Fibroblast of skin of left biceps (primary cell): ENCODE results near the gene TYMP.

Source experiments
- DNase-seq, 2 experiments: peaks; one replicate each; pipeline ENCODE4 v3.0.0-alpha.2; 2013; ENCODE audit warnings: low read depth in 2 of 2

The TYMP gene, protein sequence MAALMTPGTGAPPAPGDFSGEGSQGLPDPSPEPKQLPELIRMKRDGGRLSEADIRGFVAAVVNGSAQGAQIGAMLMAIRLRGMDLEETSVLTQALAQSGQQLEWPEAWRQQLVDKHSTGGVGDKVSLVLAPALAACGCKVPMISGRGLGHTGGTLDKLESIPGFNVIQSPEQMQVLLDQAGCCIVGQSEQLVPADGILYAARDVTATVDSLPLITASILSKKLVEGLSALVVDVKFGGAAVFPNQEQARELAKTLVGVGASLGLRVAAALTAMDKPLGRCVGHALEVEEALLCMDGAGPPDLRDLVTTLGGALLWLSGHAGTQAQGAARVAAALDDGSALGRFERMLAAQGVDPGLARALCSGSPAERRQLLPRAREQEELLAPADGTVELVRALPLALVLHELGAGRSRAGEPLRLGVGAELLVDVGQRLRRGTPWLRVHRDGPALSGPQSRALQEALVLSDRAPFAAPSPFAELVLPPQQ

DNA sequence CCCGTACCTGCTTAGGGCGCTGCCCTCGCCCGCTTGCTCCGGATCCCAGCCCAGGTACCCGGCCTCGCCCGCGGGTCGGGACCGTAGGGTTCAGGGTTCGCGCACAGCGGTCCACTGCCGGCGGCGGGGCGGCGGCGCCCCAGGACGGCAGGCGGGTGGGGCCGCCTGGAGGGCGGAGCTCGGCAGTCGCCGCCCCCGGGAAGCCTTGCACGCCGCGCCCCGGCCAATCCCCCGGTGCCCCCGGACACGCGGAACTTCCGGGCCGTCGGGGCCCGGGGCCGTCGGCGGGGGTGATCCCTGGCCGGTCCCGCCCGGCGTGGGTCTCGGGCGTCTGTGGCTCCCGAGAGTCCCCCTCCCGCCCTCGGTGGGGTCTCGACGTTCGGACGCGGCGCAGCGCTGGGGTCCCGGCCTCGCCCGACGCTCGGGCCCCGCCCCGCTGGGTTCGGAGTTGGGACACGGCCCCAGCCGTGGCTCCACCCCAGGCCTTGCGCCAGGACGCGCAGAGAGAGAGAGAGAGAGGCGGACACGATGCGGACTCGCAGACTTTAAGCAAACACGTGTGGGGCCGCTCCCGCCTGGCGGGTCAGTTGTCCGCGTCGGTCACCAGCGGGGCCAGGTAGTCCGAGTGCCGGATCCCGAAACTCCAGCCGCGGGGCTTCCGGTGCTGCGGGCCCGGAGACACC lies at the start of gene TYMP:
TYMP (minus strand) TSS at position 116 of the 683 bp plus-strand sequence. CDS start 303 bp downstream, outside the sequence.
- DNase-seq, result no peak

DNA sequence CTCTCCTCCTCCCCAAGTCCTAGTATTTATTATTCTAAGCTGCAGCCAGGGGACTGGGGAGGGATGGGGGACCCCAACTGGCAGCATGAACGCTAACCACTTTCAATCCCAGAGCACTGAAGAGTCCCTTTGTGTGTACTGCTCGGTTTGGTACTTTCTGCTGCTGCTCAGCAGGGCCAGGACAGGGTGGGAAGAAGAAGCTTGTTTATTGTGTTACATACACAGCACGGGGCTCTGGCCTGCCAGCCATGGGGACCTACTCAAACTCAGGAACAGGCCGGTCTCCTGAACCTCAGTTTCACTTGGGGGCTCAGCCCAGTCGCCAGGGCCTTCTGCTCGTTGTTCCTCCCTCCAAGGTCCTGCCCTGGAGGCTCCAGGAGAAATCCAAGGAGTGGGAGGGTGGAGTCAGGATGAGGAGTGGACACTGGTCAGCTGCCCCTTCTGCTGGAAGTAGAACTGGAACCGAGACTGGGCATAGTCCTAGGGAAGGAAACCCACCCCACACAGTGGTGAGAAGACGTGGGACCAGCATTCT lies 49.0 kb upstream of the TYMP start:
- no peak for DNase-seq

DNA sequence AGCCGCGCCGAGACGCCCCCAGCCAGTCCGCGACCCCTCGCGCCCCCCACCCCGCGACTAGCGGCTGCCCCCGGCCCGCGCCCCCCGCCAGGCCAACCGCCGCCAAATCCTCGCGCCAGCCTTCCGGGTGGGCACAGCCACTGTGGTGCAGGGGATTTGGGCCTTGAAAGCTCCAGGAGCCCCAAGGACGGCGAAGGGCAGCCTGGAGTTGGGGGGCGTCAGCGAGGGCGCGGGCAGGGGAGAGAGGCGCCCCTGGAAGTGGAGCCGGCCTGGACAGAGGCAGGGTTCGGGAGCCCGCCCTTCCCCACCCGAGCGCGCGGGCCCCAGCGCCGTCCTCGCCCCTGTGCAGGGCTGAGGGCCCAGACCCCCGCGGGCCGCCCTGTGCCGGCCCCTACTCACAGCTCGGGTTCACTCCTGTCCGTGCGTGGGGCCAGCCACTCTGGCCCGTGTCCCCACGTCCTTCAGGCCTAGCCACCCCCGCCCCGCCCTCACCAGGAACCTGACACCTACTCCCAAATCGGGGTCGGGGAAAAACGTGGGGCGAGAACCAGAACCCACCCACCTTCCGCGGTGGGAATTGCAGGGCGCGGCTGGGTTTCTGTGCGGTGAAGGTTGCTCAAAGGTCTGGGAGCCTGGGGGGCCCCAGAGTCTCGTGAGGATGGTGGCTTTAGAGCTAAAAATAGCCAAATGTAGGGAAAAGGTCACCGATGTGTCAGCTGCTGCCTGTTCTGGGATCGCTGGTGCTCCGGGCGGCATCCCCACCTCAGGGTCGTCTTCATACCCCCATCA lies 48.4 kb upstream of the TYMP start, which contains the start of gene CPT1B:
CPT1B (minus strand) TSS at position 441 of the 789 bp plus-strand sequence. CDS start 512 bp downstream, outside the sequence.
- DNase-seq, result no peak

DNA sequence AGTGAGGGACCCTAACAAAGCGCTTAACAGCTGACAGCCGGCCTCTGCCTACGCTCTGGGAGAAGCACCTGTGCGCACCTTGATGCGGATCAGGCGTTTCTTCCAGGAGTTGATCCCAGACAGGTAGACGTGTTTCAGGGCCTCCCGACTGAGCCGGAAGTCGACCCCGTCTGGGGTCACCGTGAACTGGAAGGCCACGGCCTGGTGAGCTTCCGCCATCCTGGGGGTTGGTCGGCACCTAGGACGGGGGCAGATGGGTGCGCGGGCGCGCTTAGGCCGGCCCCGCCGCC lies 47.8 kb upstream of the TYMP start:
- no peak for DNase-seq

DNA sequence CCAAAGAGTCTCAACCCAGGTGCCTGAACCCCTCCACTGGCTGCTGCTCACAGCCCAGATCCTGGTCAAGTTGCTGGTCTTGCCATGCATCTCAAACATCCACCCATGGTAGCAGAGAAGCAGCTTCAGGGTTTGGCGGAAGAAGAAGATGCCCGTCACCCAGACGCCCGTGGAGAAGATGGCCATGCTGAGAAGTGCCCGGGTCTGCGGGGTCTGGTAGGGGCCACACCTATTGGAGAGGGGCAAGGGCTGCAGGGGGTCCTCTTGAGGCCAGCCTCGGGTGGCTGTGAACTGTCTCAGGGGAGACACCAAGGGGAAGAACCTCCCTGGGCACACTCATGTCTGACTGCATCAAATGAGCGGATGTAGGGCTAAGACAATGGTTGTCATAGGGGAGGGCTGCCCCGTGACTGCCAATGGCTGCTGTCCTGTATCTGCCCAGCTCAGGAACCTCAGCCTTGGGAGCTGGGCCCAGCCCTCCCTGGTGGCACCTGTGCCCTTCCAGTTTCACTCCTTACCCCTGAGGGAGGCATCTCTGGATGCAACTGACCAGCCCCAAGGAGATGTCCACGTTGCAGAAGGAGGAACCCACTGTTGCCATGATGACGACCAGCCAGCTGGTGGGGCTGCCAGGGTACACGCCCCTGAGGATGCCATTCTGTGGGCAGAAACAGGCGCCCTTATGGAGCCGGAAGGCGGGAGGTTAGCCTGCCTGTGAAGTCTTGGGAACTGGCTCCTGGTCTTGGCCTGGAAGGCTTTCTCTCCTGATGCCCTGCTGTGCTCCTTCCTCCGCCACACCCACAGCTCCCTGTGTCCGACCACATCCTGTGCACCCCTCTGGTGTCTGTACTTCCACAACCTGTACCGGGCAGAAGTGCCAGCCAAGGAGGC lies 47.2 kb upstream of the TYMP start:
- no peak for DNase-seq

DNA sequence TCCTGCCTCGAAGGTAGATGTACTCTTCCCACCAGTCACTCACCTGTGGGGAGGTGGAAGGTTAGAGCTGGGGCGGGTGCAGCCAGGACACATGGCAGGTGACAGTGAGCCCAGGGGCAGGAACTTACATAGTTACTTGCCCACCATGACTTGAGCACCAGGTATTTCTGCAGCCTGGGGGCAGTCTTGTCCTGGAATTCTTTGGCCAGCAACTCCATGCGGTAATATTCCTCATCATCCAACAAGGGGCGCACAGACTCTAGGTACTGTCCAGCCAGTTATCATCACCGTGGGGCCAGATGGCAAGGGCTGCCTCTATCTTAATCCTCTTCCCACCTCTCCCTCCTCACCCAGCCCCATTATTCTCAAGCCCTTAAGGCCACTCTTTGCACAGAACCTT lies 46.3 kb upstream of the TYMP start:
- no peak for DNase-seq

DNA sequence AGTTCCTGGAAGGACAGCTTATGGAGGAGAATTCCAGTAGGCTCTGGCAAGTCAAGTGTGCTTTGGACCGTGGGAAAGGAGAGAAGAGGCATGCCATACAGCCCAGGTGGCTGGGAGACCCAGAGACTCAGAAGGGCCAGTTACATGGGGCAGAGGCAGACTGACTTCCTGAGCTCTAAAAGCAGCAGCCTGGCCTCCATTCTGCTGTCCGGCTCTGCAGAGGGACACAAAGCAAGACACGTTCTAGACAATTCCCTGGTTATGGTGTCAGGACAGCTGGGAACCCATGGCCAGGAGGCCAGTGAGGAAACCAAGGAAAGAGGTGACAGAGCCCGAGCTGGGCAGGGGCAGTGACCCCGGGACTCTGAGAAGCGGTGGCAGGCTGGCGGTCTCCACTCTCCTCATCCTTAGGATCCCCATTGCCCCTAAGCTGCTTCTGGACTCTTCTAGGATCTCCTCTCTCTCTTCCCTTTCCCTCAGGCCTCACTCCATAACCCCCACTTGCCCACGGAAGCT lies 45.7 kb upstream of the TYMP start:
- no peak for DNase-seq

DNA sequence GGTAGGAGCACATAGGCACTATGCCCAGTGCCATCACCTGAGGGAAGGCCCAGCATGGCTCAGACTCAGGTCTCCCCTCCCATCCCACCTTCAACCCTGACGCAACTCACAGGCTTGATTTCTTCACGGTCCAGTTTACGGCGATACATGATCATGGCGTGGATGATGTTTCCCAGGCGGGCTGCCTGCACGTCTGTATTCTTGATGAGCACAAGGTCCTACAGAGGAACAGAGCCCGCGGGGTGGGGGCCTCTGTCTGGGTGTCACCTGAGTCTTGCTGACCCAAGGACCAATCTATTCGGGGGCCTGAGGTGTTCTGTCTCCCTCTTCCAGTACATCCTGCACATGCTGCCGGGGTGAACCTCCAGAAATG lies 44.6 kb upstream of the TYMP start:
- DNase-seq, result no peak

DNA sequence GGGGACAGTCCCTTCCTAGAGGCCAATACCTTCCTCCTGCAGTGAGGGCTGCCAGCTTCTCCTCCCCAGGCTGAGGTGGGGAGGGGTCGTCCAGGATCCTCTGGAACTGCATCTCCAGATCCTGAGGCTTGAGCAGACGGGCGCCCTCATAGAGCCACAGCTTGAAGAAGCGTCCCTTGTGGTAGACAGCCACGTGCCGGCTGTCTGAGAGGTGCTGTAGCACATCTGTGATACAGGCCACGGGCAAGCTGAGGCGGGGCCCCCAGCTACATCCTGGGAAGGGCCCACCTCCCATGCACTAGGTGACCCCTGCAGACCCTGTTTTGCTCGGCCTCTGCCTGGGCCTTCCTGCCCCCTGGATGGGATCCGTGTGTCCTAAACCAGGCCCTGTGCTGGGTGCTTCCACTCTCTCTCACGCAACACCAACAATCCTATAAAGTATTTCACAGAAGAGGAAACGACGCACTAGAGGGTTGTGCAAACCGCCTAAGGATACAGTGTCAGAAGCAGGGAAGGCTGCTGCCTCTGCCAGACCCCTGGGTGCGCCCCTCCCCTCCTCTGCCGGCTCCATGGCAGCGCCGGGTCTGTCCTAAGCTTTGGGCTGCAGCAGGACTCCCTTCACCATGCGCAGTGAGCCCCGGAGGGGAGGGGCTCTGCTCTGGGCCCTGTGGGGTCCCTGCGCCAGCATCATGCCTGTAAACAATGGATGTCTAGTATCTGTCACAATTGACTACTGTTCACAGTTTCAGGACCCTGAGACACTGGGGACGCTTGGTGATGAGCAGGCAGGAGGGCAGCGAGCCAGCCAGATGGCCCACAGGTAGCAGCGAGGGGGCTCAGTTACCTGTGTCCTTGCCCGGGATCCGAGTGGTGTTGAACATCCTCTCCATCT lies 43.9 kb upstream of the TYMP start:
- DNase-seq, result no peak

DNA sequence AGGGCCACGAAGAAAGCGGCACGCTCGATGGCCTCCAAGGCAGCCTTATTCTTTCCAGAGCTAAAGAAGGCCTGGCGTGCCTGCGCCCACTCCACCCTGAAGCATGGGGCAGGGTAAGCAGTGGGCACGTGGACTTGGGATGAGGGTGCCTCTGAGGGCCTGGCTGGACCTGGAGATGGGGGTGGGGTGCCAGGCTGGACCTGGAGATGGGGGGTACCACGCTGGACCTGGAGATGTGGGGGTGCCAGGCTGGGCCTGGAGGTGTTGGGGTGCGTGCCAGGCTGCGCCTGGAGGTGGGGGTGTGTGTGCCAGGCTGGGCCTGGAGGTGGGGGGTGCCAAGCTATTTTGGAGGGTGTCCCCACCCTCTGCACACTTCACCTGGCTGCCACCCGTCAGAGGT lies 43.2 kb upstream of the TYMP start:
- DNase-seq, result no peak

DNA sequence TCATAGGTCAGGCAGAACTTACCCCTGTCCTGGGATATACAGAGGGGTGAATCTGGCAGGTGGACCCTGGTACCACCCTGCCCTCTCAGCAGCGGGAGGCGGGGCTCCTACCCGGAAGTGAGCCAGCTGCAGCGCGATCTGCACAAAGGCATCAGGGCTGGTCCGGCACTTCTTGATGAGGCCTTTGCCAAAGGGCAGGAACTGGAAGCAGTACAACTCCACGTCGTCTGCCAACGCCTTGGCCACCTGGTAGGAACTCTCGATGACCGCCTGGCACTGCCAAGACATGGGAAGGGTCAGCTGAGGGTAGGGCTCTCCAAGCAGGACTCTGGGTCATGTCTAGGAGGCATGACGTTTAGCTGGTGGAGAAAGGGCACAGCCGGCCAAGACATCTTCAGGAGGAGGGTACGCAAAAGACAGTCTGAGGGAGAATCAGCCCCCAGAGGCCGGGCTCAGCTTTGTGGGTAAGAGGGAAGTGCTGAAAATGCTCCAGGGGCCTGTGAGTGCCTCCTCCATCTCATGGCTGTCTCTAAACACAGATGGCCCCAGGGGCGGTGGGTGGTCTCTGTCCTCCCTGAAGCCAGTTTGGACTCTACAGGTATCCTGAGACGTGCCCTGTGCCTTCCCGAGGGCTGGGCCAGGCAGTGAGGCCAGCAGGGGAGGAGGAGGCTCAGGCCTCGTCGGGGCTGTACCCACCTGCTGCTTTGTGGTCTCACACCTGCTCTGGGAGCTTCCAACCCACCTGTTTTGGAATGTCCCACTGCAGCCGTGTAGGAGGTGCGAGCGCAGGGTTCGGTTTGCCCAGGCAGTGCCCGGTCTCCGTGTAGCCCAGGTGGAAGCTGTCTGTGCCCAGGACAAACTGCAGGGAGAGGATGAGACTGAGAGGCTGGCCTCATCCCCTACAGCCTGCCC lies 41.7 kb upstream of the TYMP start:
- no peak for DNase-seq

DNA sequence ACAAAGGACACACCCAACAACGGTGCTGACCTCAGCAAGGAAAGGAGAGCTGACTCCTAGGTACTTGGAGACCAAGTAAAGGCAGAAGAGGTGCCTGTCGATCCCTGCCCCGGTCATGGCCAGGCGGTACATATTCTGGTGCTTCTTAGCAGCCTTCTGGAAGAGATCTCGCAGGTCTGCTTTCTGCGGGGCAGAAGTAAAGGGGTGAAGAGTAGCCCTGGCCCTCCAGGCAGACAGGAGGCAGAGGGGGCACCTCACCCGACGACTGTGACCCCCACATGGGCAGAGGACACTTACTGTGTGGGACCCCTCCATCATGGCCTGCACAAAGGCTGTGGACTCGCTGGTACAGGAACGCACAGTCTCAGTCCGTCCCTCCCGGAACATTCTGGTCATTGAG lies 41.0 kb upstream of the TYMP start:
- DNase-seq, result no peak

DNA sequence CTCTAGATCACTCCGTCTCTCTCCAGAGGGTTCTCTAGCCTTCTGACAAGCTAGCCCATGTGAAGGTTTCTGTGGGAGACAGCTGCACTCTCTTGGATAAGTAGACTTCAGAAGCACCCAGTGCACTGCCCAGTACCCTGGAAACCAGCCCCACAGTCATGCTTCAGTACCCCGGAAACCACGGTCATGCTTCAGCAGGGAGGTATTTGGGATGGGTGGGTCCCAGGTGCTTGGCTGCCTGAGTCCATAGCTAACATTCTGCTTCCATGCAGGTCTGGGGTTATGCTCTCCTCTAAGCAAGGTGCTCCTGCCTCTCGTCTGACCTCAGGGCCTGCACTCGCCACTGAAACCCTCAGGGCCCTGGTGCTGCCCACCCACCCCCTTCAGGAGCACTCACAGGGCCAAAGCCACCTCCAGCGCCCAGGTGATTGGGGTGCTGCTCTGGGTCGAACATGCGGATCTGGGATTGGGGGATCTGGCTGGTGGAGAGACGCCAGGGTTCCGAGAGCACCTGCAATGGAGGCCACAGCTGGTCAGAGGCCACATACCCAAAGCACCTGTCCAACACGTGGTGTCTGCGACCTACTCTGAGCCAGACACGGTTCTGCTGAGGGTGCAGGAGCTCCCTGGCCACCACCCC lies 40.2 kb upstream of the TYMP start:
- DNase-seq, result no peak

DNA sequence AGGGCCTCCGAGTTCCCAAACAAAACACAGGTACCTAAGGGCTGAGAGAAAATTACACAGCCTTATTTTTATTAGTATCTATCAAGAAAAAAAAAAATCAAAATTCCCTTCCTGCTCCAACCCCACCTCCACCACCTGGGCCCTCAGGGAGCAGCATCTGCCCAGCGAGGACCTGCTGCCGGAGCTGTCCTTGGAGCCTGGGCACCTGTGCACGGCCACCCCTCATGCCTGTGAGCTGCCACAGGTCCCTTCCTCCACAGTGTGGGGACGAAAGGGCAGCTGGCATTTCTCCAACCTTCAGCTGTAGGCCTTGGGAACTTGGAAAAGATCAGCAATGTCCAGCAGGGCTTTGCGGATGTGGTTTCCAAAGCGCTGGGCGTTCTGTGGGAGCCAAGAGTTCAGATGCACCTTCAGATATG lies 39.2 kb upstream of the TYMP start:
- DNase-seq, result no peak

DNA sequence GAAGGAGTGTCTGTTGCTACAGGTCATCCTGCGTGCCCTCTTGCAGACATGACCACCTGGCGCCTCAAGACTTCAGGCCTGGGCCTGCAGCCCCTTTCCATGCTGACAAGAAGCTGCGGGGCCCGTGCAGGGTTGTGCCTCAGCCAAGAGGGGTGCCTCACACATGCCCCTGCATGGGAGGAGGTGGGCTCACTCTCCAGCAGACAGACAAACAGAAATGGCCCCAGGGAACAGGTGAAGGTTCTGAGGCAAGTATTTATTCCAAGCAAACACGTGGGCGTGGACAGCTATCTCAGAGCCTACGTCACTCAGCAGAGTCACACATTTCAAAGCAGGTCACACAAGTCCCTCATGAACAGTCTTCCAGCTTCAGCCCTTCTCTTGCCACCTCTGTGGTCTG lies 38.8 kb upstream of the TYMP start:
- DNase-seq, result no peak

DNA sequence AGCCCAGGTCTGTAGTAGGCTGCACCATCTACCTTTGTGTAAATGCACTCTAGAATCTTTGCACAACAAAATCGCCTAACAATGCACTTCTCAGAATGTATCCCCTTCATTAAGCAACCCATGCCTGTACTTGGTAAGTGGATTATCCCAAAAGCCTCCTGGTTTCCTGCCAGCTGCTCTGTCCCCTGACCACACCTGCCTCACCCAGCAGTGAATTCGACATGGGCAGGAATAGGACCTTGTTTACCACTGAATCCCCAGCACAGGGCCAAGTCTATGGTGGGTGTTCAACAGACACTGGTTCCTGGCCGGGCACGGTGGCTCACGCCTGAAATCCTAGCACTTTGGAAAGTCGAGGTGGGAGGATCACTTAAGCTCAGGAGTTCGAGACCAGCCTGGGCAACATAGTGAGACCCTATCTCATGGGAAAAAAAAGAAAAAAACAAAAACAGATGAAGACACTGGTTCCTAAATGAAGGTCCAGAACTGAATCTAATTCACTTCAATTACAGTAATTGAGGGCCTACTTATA lies 38.0 kb upstream of the TYMP start:
- DNase-seq, result no peak

DNA sequence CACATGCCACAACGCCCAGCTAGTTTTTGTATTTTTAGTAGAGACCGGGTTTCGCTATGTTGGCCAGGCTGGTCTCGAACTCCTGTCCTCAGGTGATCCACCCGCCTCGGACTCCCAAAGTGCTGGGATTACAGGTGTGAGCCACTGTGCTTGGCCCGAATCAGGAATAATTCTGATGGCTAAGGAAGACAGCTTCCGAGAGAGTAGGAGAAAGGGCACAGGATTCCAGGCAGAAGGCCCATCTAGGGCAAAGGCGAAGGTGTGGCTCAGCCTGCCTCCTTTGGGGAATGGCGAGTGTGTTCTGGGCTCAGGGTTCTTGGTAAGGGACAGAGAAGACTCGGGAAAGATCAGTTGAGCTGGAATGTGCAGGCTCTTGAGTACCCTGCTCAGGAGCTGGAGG lies 34.5 kb upstream of the TYMP start:
- no peak for DNase-seq
